Measurements from ENCODE around the gene KMT5B. TPM values are rescaled to one million over a fixed set of nuclear protein-coding genes. Genes with fewer than 3 reads are reported as not detected.

The KMT5B gene
- total RNA-seq, 4 donors from 2014 or later, result 35.1 to 75.6 (median 39.8) TPM

DNA sequence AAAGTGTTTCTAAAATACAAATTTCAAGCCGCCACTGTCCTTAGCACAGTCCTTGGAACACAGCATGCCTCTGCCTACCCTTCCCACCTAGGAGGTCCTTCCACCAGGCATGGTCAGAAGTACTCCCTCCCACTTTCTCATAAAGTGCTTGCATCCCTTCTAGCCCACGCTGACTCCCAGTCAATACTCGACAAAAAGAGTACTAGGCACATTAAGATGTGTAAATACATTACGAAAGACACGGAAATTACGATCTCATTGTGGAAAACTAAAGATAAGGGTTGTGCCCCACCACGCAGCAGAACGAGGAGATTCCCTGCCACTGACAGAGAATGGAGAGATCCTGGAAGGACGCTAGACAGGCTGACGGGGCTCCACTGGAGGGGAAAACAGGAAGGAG, 105.4 kb downstream of the KMT5B start:
- Histone ChIP-seq H3K36me3 (no peaks in the 10 kb centered on the region), H3K4me3 (no peak overlapping the region), H3K4me1 (peaks cover 0 to 11% (median 5%) of the 10 kb centered on the region in 3 donors), H3K27ac (no peak overlapping the region), H3K27me3 (no peaks in the 10 kb centered on the region), H3K9me3 (no peaks in the 10 kb centered on the region)
- WGBS, 2 donors (ENCODE audit: low coverage in 1 of 2), result 73 to 93% methylated on average over 3 to 8 of the region's 10 CpGs
- ATAC-seq, result no peak
- TF ChIP-seq, protein P1, sequence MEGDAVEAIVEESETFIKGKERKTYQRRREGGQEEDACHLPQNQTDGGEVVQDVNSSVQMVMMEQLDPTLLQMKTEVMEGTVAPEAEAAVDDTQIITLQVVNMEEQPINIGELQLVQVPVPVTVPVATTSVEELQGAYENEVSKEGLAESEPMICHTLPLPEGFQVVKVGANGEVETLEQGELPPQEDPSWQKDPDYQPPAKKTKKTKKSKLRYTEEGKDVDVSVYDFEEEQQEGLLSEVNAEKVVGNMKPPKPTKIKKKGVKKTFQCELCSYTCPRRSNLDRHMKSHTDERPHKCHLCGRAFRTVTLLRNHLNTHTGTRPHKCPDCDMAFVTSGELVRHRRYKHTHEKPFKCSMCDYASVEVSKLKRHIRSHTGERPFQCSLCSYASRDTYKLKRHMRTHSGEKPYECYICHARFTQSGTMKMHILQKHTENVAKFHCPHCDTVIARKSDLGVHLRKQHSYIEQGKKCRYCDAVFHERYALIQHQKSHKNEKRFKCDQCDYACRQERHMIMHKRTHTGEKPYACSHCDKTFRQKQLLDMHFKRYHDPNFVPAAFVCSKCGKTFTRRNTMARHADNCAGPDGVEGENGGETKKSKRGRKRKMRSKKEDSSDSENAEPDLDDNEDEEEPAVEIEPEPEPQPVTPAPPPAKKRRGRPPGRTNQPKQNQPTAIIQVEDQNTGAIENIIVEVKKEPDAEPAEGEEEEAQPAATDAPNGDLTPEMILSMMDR (IDR thresholded peaks at IDR 0.05), result no peak
- TF ChIP-seq POLR2AphosphoS5 (IDR thresholded peaks at IDR 0.05) (no peak), EP300 (IDR thresholded peaks at IDR 0.05) (no peak), POLR2A (IDR thresholded peaks at IDR 0.05) (no peak)

DNA sequence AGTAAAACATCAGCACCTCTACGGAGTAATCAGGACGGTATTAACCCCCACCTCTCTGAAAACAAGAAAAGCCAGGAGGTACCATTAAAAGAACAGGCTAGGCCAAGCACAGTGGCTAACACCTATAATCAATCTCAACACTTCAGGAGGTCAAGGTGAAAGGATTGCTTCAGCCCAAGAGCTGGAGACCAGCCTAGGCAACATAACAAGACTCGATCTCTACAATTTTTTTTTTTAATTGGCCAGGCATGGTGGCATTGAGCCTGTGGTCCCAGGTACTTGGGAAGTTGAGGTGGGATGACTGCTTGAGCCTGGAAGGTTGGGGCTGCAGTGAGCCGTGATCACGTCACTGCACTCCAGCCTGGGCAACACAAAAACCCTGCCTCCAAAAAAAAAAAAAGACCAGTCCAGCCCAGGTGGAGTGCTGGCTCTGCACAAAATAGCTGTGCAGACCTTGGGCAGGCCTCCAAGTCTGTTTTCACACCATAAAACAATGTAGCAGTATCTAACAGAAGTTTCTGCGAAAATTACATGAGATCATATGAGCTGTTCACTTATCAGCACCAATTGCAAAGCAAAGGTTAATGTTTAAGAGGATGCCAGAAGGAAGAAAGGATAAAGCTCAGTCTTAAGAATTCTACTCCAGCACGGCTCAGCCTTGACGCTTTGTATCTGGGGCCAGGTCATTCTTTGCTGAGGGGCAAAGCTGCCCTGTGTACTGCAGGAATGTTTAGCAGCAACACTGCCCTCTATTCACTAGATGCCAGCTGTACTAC, 106.7 kb downstream of the KMT5B start:
- WGBS, 2 donors (ENCODE audit: low coverage in 1 of 2), result 43 to 55% methylated on average over 3 to 7 of the region's 8 CpGs
- Histone ChIP-seq H3K36me3 (no peaks in the 10 kb centered on the region), H3K4me1 (peaks cover 0 to 11% (median 5%) of the 10 kb centered on the region in 3 donors), H3K9me3 (no peaks in the 10 kb centered on the region), H3K27me3 (no peaks in the 10 kb centered on the region), H3K27ac (peak overlapping the region in 2 of 4 donors; percentile 20 to 39), H3K4me3 (no peak overlapping the region)
- no peak for TF ChIP-seq POLR2A (IDR thresholded peaks at IDR 0.05)
- no peak for TF ChIP-seq EP300 (IDR thresholded peaks at IDR 0.05)
- TF ChIP-seq POLR2AphosphoS5 (IDR thresholded peaks at IDR 0.05), result no peak
- ATAC-seq, result no peak

Other genes starting within 250 kb of the KMT5B start
- 10 to 100 TPM; 12.6 to 33.0 (median 26.1) TPM for gene UNC93B1, start 209.2 kb downstream of the KMT5B start, total RNA-seq
- 10 to 100 TPM in 2 of 4 donors, 1 to 10 TPM in 2; 6.4 to 15.1 (median 11.2) TPM for gene ALDH3B1, start 203.0 kb downstream of the KMT5B start, total RNA-seq
- gene NDUFS8, start 182.6 kb downstream of the KMT5B start, total RNA-seq, result 100 to 1,000 TPM; 145 to 203 (median 159) TPM
- 100 to 1,000 TPM in 1 of 4 donors, 10 to 100 TPM in 3; 44.5 to 140 (median 81.2) TPM for gene TCIRG1, start 174.3 kb downstream of the KMT5B start, total RNA-seq
- 10 to 100 TPM; 11.1 to 66.1 (median 33.9) TPM for gene CHKA, start 91.9 kb downstream of the KMT5B start, total RNA-seq
- gene C11orf24, start 58.7 kb upstream of the KMT5B start, total RNA-seq, result 10 to 100 TPM; 15.1 to 48.7 (median 26.0) TPM
- 10 to 100 TPM; 32.6 to 68.9 (median 42.5) TPM for gene LRP5, start 99.3 kb upstream of the KMT5B start, total RNA-seq
- gene PPP6R3, start 247.5 kb upstream of the KMT5B start, total RNA-seq, result 100 to 1,000 TPM; 128 to 164 (median 144) TPM

Data from gastroesophageal sphincter (tissue), 4 donors.